ENCODE data around the gene FETUB. TPM values are rescaled to one million over a fixed set of nuclear protein-coding genes. Genes with fewer than 3 reads are reported as not detected.
"Not testable (repeated sequence)": the region's sequence is repeated elsewhere in the genome, so short reads cannot be mapped to it uniquely, and the experiment has no call there.

The FETUB gene
- total RNA-seq, 1 donor from 2014 or later: not detected

GRCh38 chr3:186696522-186696921, 56.3 kb downstream of the FETUB start:
- no peak for ATAC-seq (ENCODE audit: poor library complexity)
- no peak for DNase-seq
- intact Hi-C loops (cut with DNase I): no loop called here

- intact Hi-C loops (cut with DNase I): no loop called here
- no peak for DNase-seq
- ATAC-seq (ENCODE audit: poor library complexity): peak; percentile 95
Measured at GRCh38 chr3:186697510-186697909, 57.3 kb downstream of the FETUB start.

- no peak for ATAC-seq (ENCODE audit: poor library complexity)
- DNase-seq: no peak
- intact Hi-C loops (cut with DNase I): no loop called here
Measured at GRCh38 chr3:186700267-186700666, 60.1 kb downstream of the FETUB start.

GRCh38 chr3:186702451-186702850, 62.3 kb downstream of the FETUB start:
- DNase-seq; intact Hi-C loops (cut with DNase I); ATAC-seq (ENCODE audit: poor library complexity): not testable (repeated sequence)

Other genes starting within 250 kb of the FETUB start
- 1.1 TPM for gene CRYGS, start 96.0 kb upstream of the FETUB start, total RNA-seq
- gene TBCCD1, start 73.1 kb upstream of the FETUB start, total RNA-seq: 6.2 TPM
- 19.7 TPM for gene DNAJB11, start 69.7 kb upstream of the FETUB start, total RNA-seq
- not detected for gene AHSG, start 27.3 kb upstream of the FETUB start, total RNA-seq
- not detected for gene HRG, start 25.6 kb downstream of the FETUB start, total RNA-seq
- 0.43 TPM for gene KNG1, start 77.0 kb downstream of the FETUB start, total RNA-seq
- 415 TPM for gene EIF4A2, start 143.2 kb downstream of the FETUB start, total RNA-seq
- 8.6 TPM for gene RFC4, start 166.1 kb downstream of the FETUB start, total RNA-seq
- 8.2 TPM for gene ADIPOQ, start 202.3 kb downstream of the FETUB start, total RNA-seq